Measurements from ENCODE around the gene ADGRB3. TPM values are rescaled to one million over a fixed set of nuclear protein-coding genes. Genes with fewer than 3 reads are reported as not detected.
"Not testable (repeated sequence)": the region's sequence is repeated elsewhere in the genome, so short reads cannot be mapped to it uniquely, and the experiment has no call there.

ADGRB3 gene
- total and polyA plus RNA-seq, 12 donors = 0.47 to 2.1 (median 0.85) TPM

- DNase-seq = no peak
- ATAC-seq = no peak
Measured at GRCh38 chr6:68741501-68742386, 106.7 kb downstream of the ADGRB3 start.

GRCh38 chr6:68743099-68743498, 108.0 kb downstream of the ADGRB3 start:
- intact Hi-C loops (cut with DNase I) = no loop called here
- Histone ChIP-seq H3K4me1 (peaks cover 0 to 11% (median 0%) of the 10 kb centered on the region in 9 donors), H3K36me3 (no peaks in the 10 kb centered on the region), H3K4me3 (no peak overlapping the region), H3K27ac (no peak overlapping the region), H3K27me3 (no peaks in the 10 kb centered on the region), H3K9me3 (peaks cover 0 to 4% (median 0%) of the 10 kb centered on the region in 11 donors)
- no peak for DNase-seq
- ATAC-seq = no peak
- 56 to 57% methylated on average over 1 of the region's 1 CpG for WGBS, 2 donors
- no peak for TF ChIP-seq CTCF (IDR thresholded peaks at IDR 0.05)

More at GRCh38 chr6:68741501-68742386, 106.7 kb downstream of the ADGRB3 start:
- H3K9me3 ChIP-seq = peaks cover 0 to 4% (median 0%) of the 10 kb centered on the region in 11 donors
- H3K27me3 ChIP-seq = no peaks in the 10 kb centered on the region
- intact Hi-C loops (cut with DNase I) = no loop called here
- H3K27ac ChIP-seq = no peak overlapping the region
- 85 to 89% methylated on average over 5 of the region's 5 CpGs for WGBS, 2 donors
- no peak overlapping the region for H3K4me3 ChIP-seq
- no peaks in the 10 kb centered on the region for H3K36me3 ChIP-seq
- H3K4me1 ChIP-seq = peaks cover 0 to 11% (median 0%) of the 10 kb centered on the region in 9 donors
- no peak for TF ChIP-seq CTCF (IDR thresholded peaks at IDR 0.05)

- H3K27me3 ChIP-seq; intact Hi-C loops (cut with DNase I); H3K27ac ChIP-seq; DNase-seq; H3K9me3 ChIP-seq; H3K4me3 ChIP-seq; ATAC-seq; H3K36me3 ChIP-seq: not testable (repeated sequence)
- peaks cover 0 to 11% (median 0%) of the 10 kb centered on the region in 9 donors for H3K4me1 ChIP-seq
- 93 to 100% methylated on average over 1 of the region's 1 CpG for WGBS, 2 donors
Measured at GRCh38 chr6:68744376-68744775, 109.3 kb downstream of the ADGRB3 start.

- Histone ChIP-seq H3K4me3 (no peak overlapping the region), H3K9me3 (peaks cover 0 to 4% (median 0%) of the 10 kb centered on the region in 11 donors), H3K4me1 (peaks cover 0 to 6% (median 0%) of the 10 kb centered on the region in 9 donors), H3K36me3 (no peaks in the 10 kb centered on the region), H3K27me3 (no peaks in the 10 kb centered on the region), H3K27ac (no peak overlapping the region)
- WGBS, 2 donors = 97 to 98% methylated on average over 1 of the region's 1 CpG
- DNase-seq (no peak), ATAC-seq (no peak)
- TF ChIP-seq CTCF (IDR thresholded peaks at IDR 0.05) = no peak
- intact Hi-C loops (cut with DNase I) = no loop called here
Measured at GRCh38 chr6:68746376-68746775, 111.3 kb downstream of the ADGRB3 start.

All from heart right ventricle (tissue), 16 donors.